Trophoblast cell (in vitro differentiated cells and primary cell): ENCODE data around the gene RNF224.
A peak's percentile ranks its signal among the peaks of the same experiment; 100 is the strongest.

Experiments used
- DNase-seq, 2 donors: peaks; one replicate each; pipeline ENCODE4 v3.0.0-alpha.2; 2016
- H2AFZ ChIP-seq: 2 replicates; pipeline ENCODE4 v1.6.1; 2013; ENCODE audit warnings: low read length, moderate library complexity, mild to moderate bottlenecking; ENCODE audit not compliant: insufficient read depth, poor library complexity
- H2AK5ac ChIP-seq: 2 replicates; pipeline ENCODE4 v1.6.1; 2013; ENCODE audit warnings: mild to moderate bottlenecking, low read length
- H2BK120ac ChIP-seq: 2 replicates; pipeline ENCODE4 v1.6.1; 2013; ENCODE audit warnings: low read length, mild to moderate bottlenecking, moderate library complexity; ENCODE audit not compliant: insufficient read depth, poor library complexity
- H2BK12ac ChIP-seq: 2 replicates; pipeline ENCODE4 v1.6.1; 2013; ENCODE audit warnings: mild to moderate bottlenecking, low read length, moderate library complexity
- H2BK5ac ChIP-seq: 2 replicates; pipeline ENCODE4 v1.6.1; 2013; ENCODE audit warnings: low read length, low read depth, moderate library complexity, mild to moderate bottlenecking; ENCODE audit not compliant: poor library complexity
- H3K14ac ChIP-seq: 2 replicates; pipeline ENCODE4 v1.6.1; 2013; ENCODE audit warnings: mild to moderate bottlenecking, low read length
- H3K18ac ChIP-seq: 2 replicates; pipeline ENCODE4 v1.6.1; 2013; ENCODE audit warnings: mild to moderate bottlenecking, low read length
- H3K23ac ChIP-seq: 2 replicates; pipeline ENCODE4 v1.6.1; 2013; ENCODE audit warnings: low read length
- H3K27ac ChIP-seq: 2 replicates; pipeline ENCODE4 v1.5.1; 2013; ENCODE audit warnings: low read depth, mild to moderate bottlenecking, inconsistent platforms, low read length, moderate library complexity
- H3K27me3 ChIP-seq: 2 replicates; pipeline ENCODE4 v1.6.1; 2013; ENCODE audit warnings: inconsistent platforms, mild to moderate bottlenecking, low read length, moderate library complexity; ENCODE audit not compliant: insufficient read depth
- H3K36me3 ChIP-seq, 2 experiments: 1 replicate in 1 of 2; 2 replicates in 1 of 2; pipeline ENCODE4 v1.6.1; 2013; ENCODE audit warnings: low read length in 2 of 2, mild to moderate bottlenecking in 2 of 2, moderate library complexity in 1 of 2; ENCODE audit not compliant: insufficient read depth in 2 of 2, control insufficient read depth in 1 of 2
- H3K4ac ChIP-seq: 2 replicates; pipeline ENCODE4 v1.6.1; 2013; ENCODE audit warnings: low read depth, mild to moderate bottlenecking, low read length, moderate library complexity
- H3K4me1 ChIP-seq, 2 experiments: 1 replicate in 1 of 2; 2 replicates in 1 of 2; pipeline ENCODE4 v1.6.1; 2013; ENCODE audit warnings: low read length in 2 of 2, mild to moderate bottlenecking in 2 of 2, moderate library complexity in 1 of 2; ENCODE audit not compliant: insufficient read depth in 2 of 2, control insufficient read depth in 1 of 2
- H3K4me2 ChIP-seq: 2 replicates; pipeline ENCODE4 v1.6.1; 2013; ENCODE audit warnings: inconsistent platforms, mild to moderate bottlenecking, low read length, moderate library complexity
- H3K4me3 ChIP-seq: 2 replicates; pipeline ENCODE4 v1.5.1; 2013; ENCODE audit warnings: mild to moderate bottlenecking, low read depth, low read length, inconsistent platforms
- H3K79me1 ChIP-seq: one replicate; pipeline ENCODE4 v1.6.1; 2013; ENCODE audit warnings: low read length
- H3K79me2 ChIP-seq: 2 replicates; pipeline ENCODE4 v1.6.1; 2013; ENCODE audit warnings: low read length, mild to moderate bottlenecking; ENCODE audit not compliant: control insufficient read depth, insufficient read depth, poor library complexity
- H3K9ac ChIP-seq: 2 replicates; pipeline ENCODE4 v1.6.1; 2013; ENCODE audit warnings: mild to moderate bottlenecking, low read length
- H3K9me3 ChIP-seq: 2 replicates; pipeline ENCODE4 v1.6.1; 2013; ENCODE audit warnings: low read depth, mild to moderate bottlenecking, control low read depth, inconsistent platforms, low read length; ENCODE audit not compliant: insufficient read depth
- H4K12ac ChIP-seq: 2 replicates; pipeline ENCODE4 v1.6.1; 2013; ENCODE audit warnings: low read depth, mild to moderate bottlenecking, low read length, moderate library complexity
- H4K8ac ChIP-seq: 2 replicates; pipeline ENCODE4 v1.6.1; 2013; ENCODE audit warnings: low read depth, mild to moderate bottlenecking, low read length, moderate library complexity
- H4K91ac ChIP-seq: one replicate; pipeline ENCODE4 v1.6.1; 2013; ENCODE audit warnings: low read depth, mild to moderate bottlenecking, low read length, moderate library complexity
- WGBS: extraction: QIAGEN DNeasy Blood & Tissue Kit; methylation state at CpG from one replicate; pipeline ENCODE4 v1.1.7; 2013; ENCODE audit warnings: missing lambda C conversion rate; ENCODE audit not compliant: insufficient read length, insufficient coverage; ENCODE audit errors: extremely low coverage; 5-methylcytosine and 5-hydroxymethylcytosine counted together

The RNF224 gene

DNA sequence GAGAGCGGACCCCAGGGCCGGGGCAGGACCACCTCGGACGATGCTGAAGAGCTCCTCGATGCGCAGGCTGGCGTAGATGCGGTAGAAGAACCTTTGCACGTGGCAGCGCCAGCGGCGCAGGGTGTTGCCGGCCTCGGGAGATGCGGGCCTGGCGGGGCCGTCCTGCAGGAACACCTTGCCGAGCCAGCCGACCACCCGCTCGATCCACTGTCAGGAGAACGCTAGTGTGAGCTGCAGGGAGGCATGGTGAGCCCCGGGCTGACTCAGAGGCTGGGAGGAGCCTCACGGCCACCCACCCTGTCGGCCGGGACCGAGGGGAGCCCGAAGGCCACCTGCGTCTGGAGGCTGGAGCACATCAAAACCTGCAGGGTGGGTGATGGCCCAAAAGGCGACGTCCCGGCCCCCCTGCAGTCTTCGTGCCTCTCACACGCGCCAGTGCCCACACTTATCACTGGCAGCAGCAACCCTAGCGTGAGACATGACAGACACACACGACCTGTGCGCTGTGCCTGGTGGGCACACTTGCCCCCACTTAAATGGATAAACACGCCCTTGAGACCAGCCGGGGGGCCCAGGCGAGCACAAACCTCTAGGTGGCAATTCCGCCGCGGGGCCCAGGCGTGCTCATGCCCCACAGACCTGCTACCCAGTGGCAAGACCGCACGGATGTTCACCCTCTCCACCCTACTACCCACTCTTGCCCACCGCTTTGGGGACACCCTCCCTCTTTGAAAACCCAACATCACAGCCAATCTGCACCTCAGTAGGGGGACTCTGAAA is 42.2 kb upstream of the RNF224 start:
- no peak overlapping the region for H3K4me2 ChIP-seq
- peaks cover 17 to 18% of the 10 kb centered on the region in 2 experiments for H3K4me1 ChIP-seq
- H2BK5ac ChIP-seq = no peak overlapping the region
- H3K79me2 ChIP-seq = peaks cover 8% of the 10 kb centered on the region
- no peak overlapping the region for H3K14ac ChIP-seq
- peaks cover 5% of the 10 kb centered on the region for H3K79me1 ChIP-seq
- no peak overlapping the region for H2AFZ ChIP-seq
- peaks cover 2% of the 10 kb centered on the region for H3K9me3 ChIP-seq
- H3K27me3 ChIP-seq = no peaks in the 10 kb centered on the region
- H3K23ac ChIP-seq = no peak overlapping the region
- no peak overlapping the region for H4K91ac ChIP-seq
- H3K27ac ChIP-seq = no peak overlapping the region
- H3K9ac ChIP-seq = no peak overlapping the region
- no CpG with 5 or more reads among the region's 48 CpGs for WGBS
- no peak overlapping the region for H2AK5ac ChIP-seq
- no peak for DNase-seq
- H4K8ac ChIP-seq = no peak overlapping the region
- no peak overlapping the region for H2BK120ac ChIP-seq
- peaks cover 69 to 72% of the 10 kb centered on the region in 2 experiments for H3K36me3 ChIP-seq
- no peak overlapping the region for H2BK12ac ChIP-seq
- no peak overlapping the region for H3K4ac ChIP-seq
- no peak overlapping the region for H3K4me3 ChIP-seq
- no peak overlapping the region for H3K18ac ChIP-seq
- no peak overlapping the region for H4K12ac ChIP-seq

DNA sequence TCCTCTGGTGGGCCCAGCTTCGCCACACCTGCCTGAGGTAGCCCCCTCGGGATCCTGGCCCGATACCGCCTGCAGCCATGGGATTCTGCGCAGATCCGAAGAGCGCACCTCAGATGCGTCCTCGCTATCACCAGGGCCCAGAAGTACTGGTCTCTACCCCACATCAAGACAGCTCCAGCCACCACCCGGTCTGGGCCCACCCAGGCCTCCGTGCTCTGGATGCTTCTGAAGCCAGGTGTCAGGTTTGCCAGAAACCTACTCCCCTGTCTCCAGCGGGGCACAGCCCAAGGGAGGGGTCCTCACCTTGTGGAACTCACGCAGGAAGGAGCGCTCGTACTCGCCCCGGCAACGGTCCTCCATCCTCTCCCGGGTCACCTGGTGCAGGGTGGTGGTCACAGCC is 41.4 kb upstream of the RNF224 start:
- H3K4me3 ChIP-seq = no peak overlapping the region
- no peak overlapping the region for H3K9ac ChIP-seq
- no peak overlapping the region for H2BK5ac ChIP-seq
- peaks cover 17 to 18% of the 10 kb centered on the region in 2 experiments for H3K4me1 ChIP-seq
- H3K18ac ChIP-seq = no peak overlapping the region
- H3K27ac ChIP-seq = no peak overlapping the region
- DNase-seq = no peak
- H2BK120ac ChIP-seq = no peak overlapping the region
- no peak overlapping the region for H4K12ac ChIP-seq
- no peak overlapping the region for H3K4me2 ChIP-seq
- H2BK12ac ChIP-seq = no peak overlapping the region
- no peak overlapping the region for H3K14ac ChIP-seq
- no peak overlapping the region for H2AK5ac ChIP-seq
- H3K9me3 ChIP-seq = peaks cover 2% of the 10 kb centered on the region
- no peak overlapping the region for H4K91ac ChIP-seq
- no peak overlapping the region for H3K4ac ChIP-seq
- H2AFZ ChIP-seq = no peak overlapping the region
- H3K79me2 ChIP-seq = peaks cover 8% of the 10 kb centered on the region
- H4K8ac ChIP-seq = no peak overlapping the region
- WGBS = no CpG with 5 or more reads among the region's 19 CpGs
- no peak overlapping the region for H3K23ac ChIP-seq
- H3K79me1 ChIP-seq = peaks cover 5% of the 10 kb centered on the region
- H3K36me3 ChIP-seq = peaks cover 69 to 72% of the 10 kb centered on the region in 2 experiments
- no peaks in the 10 kb centered on the region for H3K27me3 ChIP-seq

DNA sequence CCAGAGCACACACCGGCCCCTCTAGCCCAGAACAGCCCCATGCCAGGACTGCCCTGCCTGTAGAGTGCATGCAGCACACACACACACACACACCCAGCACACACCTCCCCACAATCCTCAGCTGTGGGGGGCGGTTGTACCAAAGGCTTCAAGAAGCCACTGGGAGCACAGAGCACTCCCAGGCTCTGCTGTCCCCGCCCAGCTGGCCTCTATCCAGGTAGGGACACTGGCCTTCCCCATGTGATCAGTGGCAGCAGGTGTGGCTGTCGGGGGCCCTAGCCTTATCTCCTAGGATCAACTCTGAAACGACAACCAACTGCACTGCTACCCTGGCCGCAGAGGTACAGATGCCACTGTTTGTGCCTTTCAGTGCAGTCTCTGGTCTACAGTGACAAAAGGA is 40.9 kb upstream of the RNF224 start:
- peaks cover 2% of the 10 kb centered on the region for H3K9me3 ChIP-seq
- H3K79me1 ChIP-seq = peaks cover 5% of the 10 kb centered on the region
- peaks cover 69 to 72% of the 10 kb centered on the region in 2 experiments for H3K36me3 ChIP-seq
- H3K27ac ChIP-seq = no peak overlapping the region
- no peak overlapping the region for H2BK120ac ChIP-seq
- no peak overlapping the region for H3K4me2 ChIP-seq
- H3K9ac ChIP-seq = no peak overlapping the region
- H2BK5ac ChIP-seq = no peak overlapping the region
- no peaks in the 10 kb centered on the region for H3K27me3 ChIP-seq
- no peak overlapping the region for H3K23ac ChIP-seq
- no peak overlapping the region for H4K91ac ChIP-seq
- H2BK12ac ChIP-seq = no peak overlapping the region
- no peak overlapping the region for H3K14ac ChIP-seq
- H3K18ac ChIP-seq = no peak overlapping the region
- H3K4me1 ChIP-seq = peaks cover 17 to 18% of the 10 kb centered on the region in 2 experiments
- H4K12ac ChIP-seq = no peak overlapping the region
- no peak overlapping the region for H3K4ac ChIP-seq
- no peak overlapping the region for H4K8ac ChIP-seq
- no peak for DNase-seq
- no CpG with 5 or more reads among the region's 6 CpGs for WGBS
- H2AK5ac ChIP-seq = no peak overlapping the region
- H3K4me3 ChIP-seq = no peak overlapping the region
- H3K79me2 ChIP-seq = peaks cover 8% of the 10 kb centered on the region
- H2AFZ ChIP-seq = no peak overlapping the region

DNA sequence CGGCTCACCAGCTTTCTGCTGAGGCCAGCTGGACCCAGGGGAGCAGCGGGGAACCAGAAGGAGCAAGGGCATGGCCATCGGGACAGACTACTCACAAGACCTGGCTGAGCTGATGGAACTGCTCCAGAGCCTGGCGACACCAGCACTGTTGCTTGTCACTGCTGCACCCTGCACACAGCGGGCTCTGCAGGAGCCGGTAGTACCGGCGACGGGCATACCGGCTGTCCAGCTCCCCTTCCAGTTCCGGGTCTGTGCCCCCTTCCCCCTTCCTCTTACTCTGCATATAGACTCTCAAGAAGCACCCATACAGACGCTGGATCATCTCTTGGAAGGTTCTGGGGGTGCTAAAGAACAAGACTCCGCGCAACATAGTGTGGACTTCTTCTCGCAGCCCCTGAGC is 39.9 kb upstream of the RNF224 start:
- DNase-seq = no peak
- Histone ChIP-seq H3K27ac (no peak overlapping the region), H2BK5ac (no peak overlapping the region), H3K36me3 (peaks cover 71 to 72% of the 10 kb centered on the region in 2 experiments), H3K14ac (no peak overlapping the region), H4K12ac (peak overlapping the region; percentile 71), H3K9me3 (peaks cover 2% of the 10 kb centered on the region), H2AFZ (no peak overlapping the region), H3K4me3 (peak overlapping the region; percentile 93), H4K8ac (peak overlapping the region; percentile 97), H2BK120ac (no peak overlapping the region), H3K27me3 (no peaks in the 10 kb centered on the region), H3K4me2 (peak overlapping the region; percentile 90), H3K9ac (no peak overlapping the region), H3K79me2 (peaks cover 8% of the 10 kb centered on the region), H3K79me1 (peaks cover 5% of the 10 kb centered on the region), H2BK12ac (no peak overlapping the region), H3K4me1 (peaks cover 17 to 18% of the 10 kb centered on the region in 2 experiments), H3K18ac (peak overlapping the region; percentile 78), H4K91ac (no peak overlapping the region), H3K23ac (no peak overlapping the region), H3K4ac (peak overlapping the region; percentile 77), H2AK5ac (no peak overlapping the region)
- WGBS = no CpG with 5 or more reads among the region's 15 CpGs
